Measurements from ENCODE around the gene MED13. TPM values are rescaled to one million over a fixed set of nuclear protein-coding genes. Genes with fewer than 3 reads are reported as not detected.

The MED13 gene
- total and polyA plus RNA-seq, 2 donors = 12.0 to 32.0 TPM

GRCh38 chr17:61997664-61998063 is 67.4 kb downstream of the MED13 start:
- no peak for DNase-seq (ENCODE audit: low read depth in 6 of 9, low spot score in 9 of 9)
- Histone ChIP-seq H3K27me3 (ENCODE audit: control insufficient read depth in 2 of 2, insufficient read depth in 1 of 2, low read length in 1 of 2) (no peaks in the 10 kb centered on the region), H3K9me3 (ENCODE audit: control insufficient read depth in 2 of 2, insufficient read depth in 1 of 2, low read length in 1 of 2) (no peaks in the 10 kb centered on the region), H3K4me3 (ENCODE audit: low read length in 2 of 2) (no peak overlapping the region), H3K27ac (ENCODE audit: low read depth in 1 of 2, low read length in 1 of 2) (no peak overlapping the region), H3K36me3 (ENCODE audit: control insufficient read depth in 2 of 2, insufficient read depth in 2 of 2, low read length in 1 of 2) (peaks cover 11 to 24% of the 10 kb centered on the region in 2 donors), H3K4me1 (ENCODE audit: control insufficient read depth in 2 of 2, insufficient read depth in 2 of 2, low read length in 2 of 2) (no peaks in the 10 kb centered on the region)
- 97% methylated on average over 2 of the region's 2 CpGs for WGBS

GRCh38 chr17:61996916-61997605 is 68.0 kb downstream of the MED13 start:
- no peak overlapping the region for H3K27ac ChIP-seq (ENCODE audit: low read depth in 1 of 2, low read length in 1 of 2)
- WGBS = 97% methylated on average over 4 of the region's 4 CpGs
- H3K36me3 ChIP-seq (ENCODE audit: control insufficient read depth in 2 of 2, insufficient read depth in 2 of 2, low read length in 1 of 2) = peaks cover 11 to 27% of the 10 kb centered on the region in 2 donors
- H3K4me3 ChIP-seq (ENCODE audit: low read length in 2 of 2) = no peak overlapping the region
- no peaks in the 10 kb centered on the region for H3K27me3 ChIP-seq (ENCODE audit: control insufficient read depth in 2 of 2, insufficient read depth in 1 of 2, low read length in 1 of 2)
- H3K4me1 ChIP-seq (ENCODE audit: control insufficient read depth in 2 of 2, insufficient read depth in 2 of 2, low read length in 2 of 2) = no peaks in the 10 kb centered on the region
- H3K9me3 ChIP-seq (ENCODE audit: control insufficient read depth in 2 of 2, insufficient read depth in 1 of 2, low read length in 1 of 2) = no peaks in the 10 kb centered on the region
- no peak for DNase-seq (ENCODE audit: low read depth in 6 of 9, low spot score in 9 of 9)

- no peaks in the 10 kb centered on the region for H3K9me3 ChIP-seq (ENCODE audit: control insufficient read depth in 2 of 2, insufficient read depth in 1 of 2, low read length in 1 of 2)
- peaks cover 33 to 50% of the 10 kb centered on the region in 2 donors for H3K36me3 ChIP-seq (ENCODE audit: control insufficient read depth in 2 of 2, insufficient read depth in 2 of 2, low read length in 1 of 2)
- no peak overlapping the region for H3K4me3 ChIP-seq (ENCODE audit: low read length in 2 of 2)
- WGBS = 98% methylated on average over 3 of the region's 3 CpGs
- DNase-seq (ENCODE audit: low read depth in 6 of 9, low spot score in 9 of 9) = no peak
- no peak overlapping the region for H3K27ac ChIP-seq (ENCODE audit: low read depth in 1 of 2, low read length in 1 of 2)
- no peaks in the 10 kb centered on the region for H3K4me1 ChIP-seq (ENCODE audit: control insufficient read depth in 2 of 2, insufficient read depth in 2 of 2, low read length in 2 of 2)
- no peaks in the 10 kb centered on the region for H3K27me3 ChIP-seq (ENCODE audit: control insufficient read depth in 2 of 2, insufficient read depth in 1 of 2, low read length in 1 of 2)
These were observed 75.6 kb downstream of the MED13 start for GRCh38 chr17:61989509-61989908.

- 97% methylated on average over 5 of the region's 5 CpGs for WGBS
- H3K36me3 ChIP-seq (ENCODE audit: control insufficient read depth in 2 of 2, insufficient read depth in 2 of 2, low read length in 1 of 2) = peaks cover 35 to 49% of the 10 kb centered on the region in 2 donors
These were observed 78.2 kb downstream of the MED13 start for GRCh38 chr17:61986898-61987297.

GRCh38 chr17:61984821-61985220 is 80.3 kb downstream of the MED13 start:
- no peak for DNase-seq (ENCODE audit: low read depth in 6 of 9, low spot score in 9 of 9)
- Histone ChIP-seq H3K36me3 (ENCODE audit: control insufficient read depth in 2 of 2, insufficient read depth in 2 of 2, low read length in 1 of 2) (peaks cover 39 to 60% of the 10 kb centered on the region in 2 donors), H3K27me3 (ENCODE audit: control insufficient read depth in 2 of 2, insufficient read depth in 1 of 2, low read length in 1 of 2) (no peaks in the 10 kb centered on the region), H3K4me1 (ENCODE audit: control insufficient read depth in 2 of 2, insufficient read depth in 2 of 2, low read length in 2 of 2) (no peaks in the 10 kb centered on the region), H3K27ac (ENCODE audit: low read depth in 1 of 2, low read length in 1 of 2) (no peak overlapping the region), H3K4me3 (ENCODE audit: low read length in 2 of 2) (no peak overlapping the region), H3K9me3 (ENCODE audit: control insufficient read depth in 2 of 2, insufficient read depth in 1 of 2, low read length in 1 of 2) (no peaks in the 10 kb centered on the region)
- WGBS = 93% methylated on average over 4 of the region's 4 CpGs

More at GRCh38 chr17:61986898-61987297, 78.2 kb downstream of the MED13 start:
- Histone ChIP-seq H3K9me3 (ENCODE audit: control insufficient read depth in 2 of 2, insufficient read depth in 1 of 2, low read length in 1 of 2) (no peaks in the 10 kb centered on the region), H3K4me1 (ENCODE audit: control insufficient read depth in 2 of 2, insufficient read depth in 2 of 2, low read length in 2 of 2) (no peaks in the 10 kb centered on the region), H3K27me3 (ENCODE audit: control insufficient read depth in 2 of 2, insufficient read depth in 1 of 2, low read length in 1 of 2) (no peaks in the 10 kb centered on the region), H3K4me3 (ENCODE audit: low read length in 2 of 2) (no peak overlapping the region), H3K27ac (ENCODE audit: low read depth in 1 of 2, low read length in 1 of 2) (no peak overlapping the region)
- no peak for DNase-seq (ENCODE audit: low read depth in 6 of 9, low spot score in 9 of 9)

- H3K9me3 ChIP-seq (ENCODE audit: control insufficient read depth in 2 of 2, insufficient read depth in 1 of 2, low read length in 1 of 2) = no peaks in the 10 kb centered on the region
- H3K27me3 ChIP-seq (ENCODE audit: control insufficient read depth in 2 of 2, insufficient read depth in 1 of 2, low read length in 1 of 2) = no peaks in the 10 kb centered on the region
- H3K27ac ChIP-seq (ENCODE audit: low read depth in 1 of 2, low read length in 1 of 2) = no peak overlapping the region
- DNase-seq (ENCODE audit: low read depth in 6 of 9, low spot score in 9 of 9) = no peak
- no peak overlapping the region for H3K4me3 ChIP-seq (ENCODE audit: low read length in 2 of 2)
- H3K4me1 ChIP-seq (ENCODE audit: control insufficient read depth in 2 of 2, insufficient read depth in 2 of 2, low read length in 2 of 2) = no peaks in the 10 kb centered on the region
- peaks cover 30 to 67% of the 10 kb centered on the region in 2 donors for H3K36me3 ChIP-seq (ENCODE audit: control insufficient read depth in 2 of 2, insufficient read depth in 2 of 2, low read length in 1 of 2)
These were observed 83.8 kb downstream of the MED13 start for GRCh38 chr17:61981323-61981722.

GRCh38 chr17:61980535-61980934 is 84.5 kb downstream of the MED13 start:
- no peaks in the 10 kb centered on the region for H3K9me3 ChIP-seq (ENCODE audit: control insufficient read depth in 2 of 2, insufficient read depth in 1 of 2, low read length in 1 of 2)
- WGBS = over 99% methylated on average over 5 of the region's 5 CpGs
- no peak overlapping the region for H3K27ac ChIP-seq (ENCODE audit: low read depth in 1 of 2, low read length in 1 of 2)
- no peaks in the 10 kb centered on the region for H3K27me3 ChIP-seq (ENCODE audit: control insufficient read depth in 2 of 2, insufficient read depth in 1 of 2, low read length in 1 of 2)
- H3K4me1 ChIP-seq (ENCODE audit: control insufficient read depth in 2 of 2, insufficient read depth in 2 of 2, low read length in 2 of 2) = no peaks in the 10 kb centered on the region
- peaks cover 30 to 63% of the 10 kb centered on the region in 2 donors for H3K36me3 ChIP-seq (ENCODE audit: control insufficient read depth in 2 of 2, insufficient read depth in 2 of 2, low read length in 1 of 2)
- no peak overlapping the region for H3K4me3 ChIP-seq (ENCODE audit: low read length in 2 of 2)
- DNase-seq (ENCODE audit: low read depth in 6 of 9, low spot score in 9 of 9) = no peak

GRCh38 chr17:61974115-61974514 is 91.0 kb downstream of the MED13 start:
- no peak overlapping the region for H3K27ac ChIP-seq (ENCODE audit: low read depth in 1 of 2, low read length in 1 of 2)
- 99% methylated on average over 7 of the region's 7 CpGs for WGBS
- no peaks in the 10 kb centered on the region for H3K27me3 ChIP-seq (ENCODE audit: control insufficient read depth in 2 of 2, insufficient read depth in 1 of 2, low read length in 1 of 2)
- H3K4me1 ChIP-seq (ENCODE audit: control insufficient read depth in 2 of 2, insufficient read depth in 2 of 2, low read length in 2 of 2) = no peaks in the 10 kb centered on the region
- no peak overlapping the region for H3K4me3 ChIP-seq (ENCODE audit: low read length in 2 of 2)
- DNase-seq (ENCODE audit: low read depth in 6 of 9, low spot score in 9 of 9) = no peak
- H3K9me3 ChIP-seq (ENCODE audit: control insufficient read depth in 2 of 2, insufficient read depth in 1 of 2, low read length in 1 of 2) = no peaks in the 10 kb centered on the region
- peaks cover 25 to 57% of the 10 kb centered on the region in 2 donors for H3K36me3 ChIP-seq (ENCODE audit: control insufficient read depth in 2 of 2, insufficient read depth in 2 of 2, low read length in 1 of 2)

GRCh38 chr17:61972311-61972710 is 92.8 kb downstream of the MED13 start:
- Histone ChIP-seq H3K27ac (ENCODE audit: low read depth in 1 of 2, low read length in 1 of 2) (no peak overlapping the region), H3K4me1 (ENCODE audit: control insufficient read depth in 2 of 2, insufficient read depth in 2 of 2, low read length in 2 of 2) (no peaks in the 10 kb centered on the region), H3K9me3 (ENCODE audit: control insufficient read depth in 2 of 2, insufficient read depth in 1 of 2, low read length in 1 of 2) (no peaks in the 10 kb centered on the region), H3K36me3 (ENCODE audit: control insufficient read depth in 2 of 2, insufficient read depth in 2 of 2, low read length in 1 of 2) (peaks cover 28 to 62% of the 10 kb centered on the region in 2 donors), H3K4me3 (ENCODE audit: low read length in 2 of 2) (no peak overlapping the region), H3K27me3 (ENCODE audit: control insufficient read depth in 2 of 2, insufficient read depth in 1 of 2, low read length in 1 of 2) (no peaks in the 10 kb centered on the region)
- DNase-seq (ENCODE audit: low read depth in 6 of 9, low spot score in 9 of 9) = no peak

All from thymus (tissue), 11 donors.